ENCODE results near the gene SMOC2.

Gene SMOC2

GRCh38 chr6:168440520-168441433, at the start of gene SMOC2:
Gene SMOC2, plus strand, starts transcription at chr6:168441184. Its CDS starts 187 bp downstream, at chr6:168441371.
- DNase-seq: no peak

DNA sequence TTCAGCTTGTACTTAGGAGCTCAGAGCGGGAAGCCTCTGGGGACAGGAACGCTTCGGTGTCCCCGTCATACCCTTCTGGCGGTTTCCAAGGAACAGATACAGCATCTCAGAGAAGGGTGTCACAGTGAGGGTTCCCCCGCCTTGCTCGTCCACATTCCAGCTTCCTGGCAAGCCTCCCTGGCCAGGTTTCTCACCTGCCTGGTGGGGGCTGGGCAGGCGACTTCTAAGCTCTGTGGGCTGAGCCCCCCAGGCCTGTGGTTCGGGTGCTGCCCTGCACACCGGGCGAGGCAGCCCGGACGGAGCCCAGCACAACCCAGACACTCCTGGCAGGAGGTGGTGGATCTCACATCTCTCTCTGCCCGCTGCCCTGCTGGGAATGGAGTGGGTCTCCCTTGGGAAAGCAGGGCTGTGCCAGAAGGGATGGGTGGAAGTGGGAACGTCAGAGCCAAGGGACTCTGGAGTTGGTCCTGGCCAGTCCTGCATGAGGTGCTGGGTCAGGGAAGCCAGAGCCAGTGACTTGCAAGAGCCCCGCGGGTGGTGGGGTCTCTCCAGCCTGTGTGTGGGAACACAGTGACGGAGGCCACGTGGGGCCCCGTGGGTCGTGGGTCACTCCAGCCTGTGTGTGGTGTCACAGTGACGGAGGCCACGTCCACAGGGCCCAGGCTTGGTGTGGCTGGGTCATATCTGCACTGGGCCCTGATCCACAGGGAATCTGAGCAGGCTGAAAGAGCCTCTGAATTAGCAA, 47.7 kb upstream of the SMOC2 start:
- DNase-seq: no peak

GRCh38 chr6:168394606-168395005, 46.4 kb upstream of the SMOC2 start:
- no peak for DNase-seq

DNA sequence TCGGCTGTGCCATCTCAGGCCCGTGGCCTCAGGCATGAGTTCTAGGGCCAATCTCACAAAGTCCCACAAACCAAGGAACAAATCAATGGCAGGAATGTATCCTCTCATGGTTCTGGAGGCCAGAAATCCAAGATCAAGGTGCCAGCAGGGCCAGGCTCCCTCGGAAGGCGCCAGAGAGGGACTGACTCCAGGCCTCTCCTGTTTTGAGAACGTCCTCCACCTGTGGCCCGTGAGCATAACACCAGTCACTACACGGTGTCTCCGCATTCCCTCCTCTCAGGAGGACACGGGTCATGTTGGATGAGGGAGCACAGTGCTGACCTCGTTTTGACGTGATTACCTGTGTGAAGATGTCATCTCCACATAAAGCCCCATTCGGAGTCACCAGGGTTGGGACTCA, 45.0 kb upstream of the SMOC2 start:
- DNase-seq: no peak

- no peak for DNase-seq
These were observed 44.4 kb upstream of the SMOC2 start for GRCh38 chr6:168396561-168396960.

- no peak for DNase-seq
These were observed 44.0 kb upstream of the SMOC2 start for GRCh38 chr6:168397012-168397411.

GRCh38 chr6:168400037-168400436, 40.9 kb upstream of the SMOC2 start:
- no peak for DNase-seq

DNA sequence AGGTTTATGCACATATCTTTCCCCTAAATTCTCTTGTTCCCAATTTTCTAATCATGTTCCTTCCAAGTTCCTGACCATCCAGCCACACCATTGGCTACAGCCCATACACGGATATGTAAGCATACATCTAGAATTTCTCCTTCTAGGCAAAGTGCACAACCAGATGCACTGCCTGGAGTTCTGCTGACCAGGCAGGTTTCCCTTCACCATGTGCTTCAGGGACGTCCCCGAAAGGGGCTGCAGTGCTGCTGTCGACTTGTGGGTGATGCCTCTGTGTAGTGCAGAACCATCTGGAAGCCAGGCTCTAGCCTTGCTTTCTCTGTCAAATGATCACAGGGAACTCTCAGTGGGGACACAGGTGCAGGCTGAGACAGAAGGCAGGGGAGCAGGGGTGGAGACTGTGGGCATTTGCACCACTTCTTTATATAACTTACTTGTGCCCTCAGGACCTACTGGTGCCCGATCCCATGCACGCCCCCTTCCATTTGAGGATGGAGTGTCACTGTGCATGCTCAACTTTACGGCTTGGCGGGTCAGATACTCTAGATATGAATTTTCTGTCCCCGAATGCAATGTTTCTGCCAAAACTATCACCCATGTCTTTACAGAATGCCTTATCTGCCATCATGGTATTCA, 37.5 kb upstream of the SMOC2 start:
- DNase-seq: no peak

DNA sequence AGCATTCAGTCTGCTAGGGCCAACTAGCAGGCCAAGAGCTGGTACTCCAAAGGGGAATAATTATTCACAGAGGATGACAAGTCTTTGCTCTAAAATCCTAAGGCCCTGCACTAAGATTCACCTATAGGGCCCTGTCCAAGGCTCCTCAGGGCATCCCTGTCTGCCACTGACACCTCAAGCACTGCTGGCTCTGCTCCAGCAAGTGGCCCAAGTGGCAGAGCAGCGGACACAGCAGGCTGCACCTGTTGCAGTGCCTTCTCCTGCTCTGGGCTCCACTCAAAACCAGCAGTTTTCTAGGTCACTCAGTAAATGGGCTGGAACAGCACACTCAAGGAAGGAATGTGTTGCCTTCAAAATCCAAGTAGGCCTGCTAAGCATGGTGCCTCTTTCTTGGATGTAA, 36.4 kb upstream of the SMOC2 start:
- DNase-seq: no peak

GRCh38 chr6:168407842-168408241, 33.1 kb upstream of the SMOC2 start:
- no peak for DNase-seq

GRCh38 chr6:168408504-168409136, 32.4 kb upstream of the SMOC2 start:
- DNase-seq: no peak

DNA sequence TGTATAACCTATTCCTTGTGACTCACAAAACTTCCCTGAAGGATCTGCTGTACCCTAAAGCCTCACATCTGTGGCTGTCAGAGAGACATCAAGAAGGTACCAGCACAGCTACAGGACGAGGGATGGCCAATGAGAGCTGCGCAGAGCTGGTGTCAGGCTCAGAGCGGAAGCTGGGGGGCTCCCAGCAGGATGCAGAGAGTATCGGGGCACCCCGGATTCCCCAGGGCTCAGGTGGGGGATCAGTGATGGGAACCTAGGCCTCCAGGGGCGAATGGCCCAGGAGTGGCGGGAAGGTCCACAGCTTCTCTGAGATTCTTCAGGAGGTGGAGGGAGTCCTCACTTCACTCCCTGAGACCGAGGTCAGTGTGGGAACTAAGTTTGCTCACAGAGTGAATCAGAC, 30.9 kb upstream of the SMOC2 start:
- no peak for DNase-seq

DNA sequence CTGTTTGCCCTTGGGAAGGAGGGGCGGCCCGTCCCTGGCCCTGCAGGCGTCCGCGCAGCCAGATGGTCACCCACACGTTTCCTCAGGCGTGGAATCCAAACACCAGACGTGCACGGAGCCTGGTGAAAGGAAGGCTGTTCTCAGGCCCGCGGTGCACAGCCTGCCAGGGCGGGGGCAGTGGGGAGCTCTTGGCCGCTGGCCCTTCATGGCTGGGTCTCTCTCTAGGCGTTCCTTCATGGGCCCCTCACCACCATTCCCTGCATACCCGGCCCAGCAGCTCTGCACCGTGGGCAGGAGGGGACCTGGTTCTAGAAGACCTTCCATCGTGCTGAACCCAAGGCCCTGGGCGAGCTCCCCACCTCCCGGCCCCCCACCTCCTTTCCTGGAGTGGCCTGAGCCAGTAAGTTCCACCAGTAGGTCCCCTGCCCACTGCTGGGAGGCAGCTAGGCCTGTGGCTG, 30.4 kb upstream of the SMOC2 start:
- DNase-seq: no peak

GRCh38 chr6:168411130-168411529, 29.9 kb upstream of the SMOC2 start:
- DNase-seq: no peak

DNA sequence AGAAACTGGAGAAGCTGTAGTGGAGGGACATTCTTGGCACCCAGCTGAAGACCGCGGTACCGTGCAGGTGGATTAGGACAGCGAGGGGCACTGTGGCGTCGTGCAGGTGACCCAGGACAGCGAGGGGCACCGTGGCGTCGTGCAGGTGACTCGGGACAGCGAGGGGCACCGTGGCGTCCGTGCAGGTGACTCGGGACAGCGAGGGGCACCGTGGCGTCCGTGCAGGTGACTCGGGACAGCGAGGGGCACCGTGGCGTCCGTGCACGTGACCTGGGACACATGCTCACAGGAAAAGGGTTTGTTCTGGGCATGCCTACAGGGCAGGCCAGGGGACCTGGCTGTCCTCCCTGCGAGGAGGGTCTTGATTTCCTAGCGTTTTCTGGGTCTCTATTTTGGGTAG, 29.2 kb upstream of the SMOC2 start:
- no peak for DNase-seq

GRCh38 chr6:168412456-168412855, 28.5 kb upstream of the SMOC2 start:
- DNase-seq: no peak

GRCh38 chr6:168413018-168413720, 27.8 kb upstream of the SMOC2 start:
- no peak for DNase-seq

DNA sequence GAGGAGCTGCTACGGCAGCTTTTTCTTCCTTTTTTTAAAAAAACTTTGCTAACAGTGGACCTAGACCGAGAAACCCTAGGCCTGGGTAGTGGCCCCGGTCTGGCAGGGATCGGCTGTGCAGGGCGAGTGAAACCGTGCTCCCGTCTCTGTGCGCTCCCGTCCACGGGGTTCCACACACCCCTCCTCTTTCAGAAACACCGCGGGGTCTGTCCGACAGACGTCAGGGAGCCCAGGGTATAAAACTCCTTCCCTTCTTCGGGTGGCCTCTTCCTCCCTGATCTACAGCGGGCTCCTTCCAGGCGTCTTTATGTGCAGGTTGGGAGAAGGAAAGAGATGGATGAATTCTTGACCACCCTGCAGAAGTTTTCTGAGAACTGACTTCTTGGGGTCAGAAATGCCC, 27.1 kb upstream of the SMOC2 start:
- no peak for DNase-seq

DNA sequence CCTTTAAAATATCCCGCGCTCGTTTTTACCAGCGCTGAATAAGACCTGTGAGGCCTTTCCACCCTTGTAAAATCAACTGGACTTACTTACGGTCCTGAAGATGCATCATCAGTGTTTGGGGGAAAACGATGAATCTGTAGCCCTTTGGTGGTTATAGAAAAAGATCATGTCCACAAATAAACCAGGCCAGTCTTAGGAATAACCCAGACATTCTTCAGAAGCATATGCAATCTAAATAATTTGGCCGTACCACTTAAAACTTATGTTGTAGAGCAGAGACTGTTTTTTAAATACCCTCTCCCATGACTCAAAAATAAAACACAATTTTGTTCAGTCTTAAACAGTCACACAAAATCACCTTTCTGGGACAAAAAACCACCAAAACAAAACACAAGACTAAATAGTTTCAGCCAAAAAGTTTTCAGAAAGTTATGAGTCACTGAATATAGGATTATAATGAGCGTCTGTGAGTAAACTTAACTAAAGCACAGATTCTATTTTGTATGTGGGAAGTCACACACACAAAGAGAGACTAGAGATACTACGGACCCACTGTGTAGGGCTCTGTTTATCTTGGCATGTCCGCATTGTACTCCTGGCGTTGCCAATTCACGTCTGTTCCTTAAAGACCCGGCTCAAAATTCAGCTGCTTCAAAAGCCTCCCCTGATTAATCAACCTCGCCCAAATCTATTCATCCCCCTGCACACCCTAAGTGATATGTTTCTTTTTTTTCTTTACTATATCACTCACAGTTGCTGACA, 26.5 kb upstream of the SMOC2 start:
- DNase-seq: no peak

DNA sequence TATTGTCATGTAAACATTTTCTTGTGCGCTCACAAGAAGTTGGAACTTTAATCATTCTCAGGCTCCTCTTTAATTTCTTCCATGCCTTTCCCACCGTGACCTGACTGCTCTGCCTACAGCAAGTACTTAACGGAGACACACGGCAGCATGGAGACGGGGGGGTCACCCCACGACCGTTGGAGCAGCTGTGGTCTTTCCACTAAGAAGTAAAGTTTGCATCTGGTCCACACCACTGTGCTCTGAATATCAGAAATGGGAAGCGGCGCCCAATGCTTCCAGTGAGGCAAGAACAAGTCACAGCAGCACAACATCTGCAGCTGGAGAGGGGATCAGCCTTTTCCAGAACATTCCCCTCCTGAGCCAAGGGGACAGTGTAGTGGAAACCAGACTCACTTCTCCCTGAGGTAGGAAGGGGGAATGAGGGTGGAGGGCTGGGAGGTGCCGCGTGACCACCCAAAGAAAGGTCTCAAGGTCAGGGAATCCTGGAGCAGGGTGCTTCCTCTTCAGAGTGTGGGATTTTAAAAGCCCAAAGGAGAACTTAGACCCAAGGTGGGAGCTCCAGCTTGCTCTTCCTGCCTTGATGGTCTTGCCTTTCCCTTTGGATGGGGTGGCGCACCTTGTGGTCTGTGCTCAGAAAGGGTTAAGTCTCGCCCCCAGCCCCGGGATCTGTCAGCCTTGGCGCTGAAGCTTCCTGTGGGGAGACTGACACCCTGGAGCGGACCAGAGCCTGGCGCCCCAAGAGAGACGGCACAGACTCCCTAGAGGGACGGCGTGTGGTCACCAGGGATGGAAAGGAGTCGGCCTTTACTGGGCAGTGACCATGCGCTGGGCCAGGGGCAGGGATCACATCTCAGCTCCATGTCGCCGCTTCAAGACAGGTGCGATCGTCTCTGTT, 25.6 kb upstream of the SMOC2 start:
- no peak for DNase-seq

Measured in NCI-H2171 treated with DMSO at 0.1 percent for 48 hours (cell line).